OCI-LY3 (cell line): ENCODE results near the gene LRPAP1.

ENCODE experiments used
- H2AFZ ChIP-seq: fragments of 200-600, 300-600 bp; shearing (Covaris generic); 2 replicates; pipeline ENCODE4 v1.6.0; 2014; ENCODE audit warnings: antibody characterized with exemption, low read depth, low read length
- H3K27ac ChIP-seq: fragments of 200-600, 300-600 bp; sonication (generic); 2 replicates; pipeline ENCODE4 v1.5.1; 2014; ENCODE audit warnings: mild to moderate bottlenecking, low read length, moderate library complexity, mixed read lengths
- H3K27me3 ChIP-seq: fragments of 200-600, 300-600 bp; sonication (generic); 2 replicates; pipeline ENCODE4 v1.6.1; 2014; ENCODE audit warnings: low read depth, low read length, mixed read lengths
- H3K36me3 ChIP-seq: fragments of 200-600, 300-600 bp; sonication (generic); replicated peaks from 2 replicates; pipeline ENCODE3; 2014; ENCODE audit warnings: low read depth, low read length, mixed read lengths
- H3K4me1 ChIP-seq: fragments of 300-600, 200-600 bp; sonication (generic); 2 replicates; pipeline ENCODE4 v1.6.1; 2014; ENCODE audit warnings: low read length, mixed read lengths
- H3K4me2 ChIP-seq: fragments of 200-600, 300-600 bp; sonication (generic); 2 replicates; pipeline ENCODE4 v1.6.1; 2014; ENCODE audit warnings: low read length, mixed read lengths
- H3K4me3 ChIP-seq: fragments of 300-600, 200-600 bp; sonication (generic); 2 replicates; pipeline ENCODE4 v1.5.1; 2014; ENCODE audit warnings: antibody characterized with exemption, mild to moderate bottlenecking, low read length, moderate library complexity
- H3K79me2 ChIP-seq: fragments of 300-600, 200-600 bp; shearing (Covaris generic); 2 replicates; pipeline ENCODE4 v1.6.1; 2014; ENCODE audit warnings: mild to moderate bottlenecking, low read length, mixed read lengths
- H3K9ac ChIP-seq: fragments of 300-600, 200-600 bp; shearing (Covaris generic); 2 replicates; pipeline ENCODE4 v1.6.0; 2014; ENCODE audit warnings: mild to moderate bottlenecking, low read length, moderate library complexity
- H3K9me3 ChIP-seq: fragments of 200-600, 300-600 bp; shearing (Covaris generic); 2 replicates; pipeline ENCODE4 v1.6.1; 2014; ENCODE audit warnings: low read length, mixed read lengths; ENCODE audit not compliant: insufficient read depth
- H4K20me1 ChIP-seq: fragments of 200-600, 300-600 bp; sonication (generic); 2 replicates; pipeline ENCODE4 v1.6.1; 2016; ENCODE audit warnings: low read length, mixed read lengths; ENCODE audit not compliant: insufficient read depth
- EZH2phosphoT487 ChIP-seq: fragments of 200-600 bp; shearing (Covaris generic); IDR thresholded peaks from 2 replicates; pipeline ENCODE4 v1.6.1; 2018; ENCODE audit warnings: antibody characterized with exemption, mixed run types, low read depth
- TF ChIP-seq, protein P1 (sequence below): fragments of 200-600, 300-600 bp; sonication (generic); IDR thresholded peaks from 2 replicates; pipeline ENCODE4 v1.5.1; 2014; ENCODE audit warnings: antibody characterized with exemption, low read length, low read depth

LRPAP1 gene

GRCh38 chr4:3520796-3521600 is 11.2 kb downstream of the LRPAP1 start:
- no peak overlapping the region for H3K9ac ChIP-seq
- H3K4me3 ChIP-seq: no peak overlapping the region
- H3K4me2 ChIP-seq: no peak overlapping the region
- H3K9me3 ChIP-seq: no peaks in the 10 kb centered on the region
- no peaks in the 10 kb centered on the region for H3K27me3 ChIP-seq
- H2AFZ ChIP-seq: no peak overlapping the region
- H4K20me1 ChIP-seq: peaks cover 8% of the 10 kb centered on the region; the same call in 1 of the 2 replicates
- no peaks in the 10 kb centered on the region for H3K79me2 ChIP-seq
- no peaks in the 10 kb centered on the region for H3K4me1 ChIP-seq
- H3K36me3 ChIP-seq: peaks cover 43% of the 10 kb centered on the region
- H3K27ac ChIP-seq: no peak overlapping the region
- no peak for TF ChIP-seq EZH2phosphoT487
- TF ChIP-seq, protein P1, sequence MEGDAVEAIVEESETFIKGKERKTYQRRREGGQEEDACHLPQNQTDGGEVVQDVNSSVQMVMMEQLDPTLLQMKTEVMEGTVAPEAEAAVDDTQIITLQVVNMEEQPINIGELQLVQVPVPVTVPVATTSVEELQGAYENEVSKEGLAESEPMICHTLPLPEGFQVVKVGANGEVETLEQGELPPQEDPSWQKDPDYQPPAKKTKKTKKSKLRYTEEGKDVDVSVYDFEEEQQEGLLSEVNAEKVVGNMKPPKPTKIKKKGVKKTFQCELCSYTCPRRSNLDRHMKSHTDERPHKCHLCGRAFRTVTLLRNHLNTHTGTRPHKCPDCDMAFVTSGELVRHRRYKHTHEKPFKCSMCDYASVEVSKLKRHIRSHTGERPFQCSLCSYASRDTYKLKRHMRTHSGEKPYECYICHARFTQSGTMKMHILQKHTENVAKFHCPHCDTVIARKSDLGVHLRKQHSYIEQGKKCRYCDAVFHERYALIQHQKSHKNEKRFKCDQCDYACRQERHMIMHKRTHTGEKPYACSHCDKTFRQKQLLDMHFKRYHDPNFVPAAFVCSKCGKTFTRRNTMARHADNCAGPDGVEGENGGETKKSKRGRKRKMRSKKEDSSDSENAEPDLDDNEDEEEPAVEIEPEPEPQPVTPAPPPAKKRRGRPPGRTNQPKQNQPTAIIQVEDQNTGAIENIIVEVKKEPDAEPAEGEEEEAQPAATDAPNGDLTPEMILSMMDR: no peak

GRCh38 chr4:3520276-3520675 is 11.9 kb downstream of the LRPAP1 start:
- Histone ChIP-seq H3K4me3 (no peak overlapping the region), H3K9ac (no peak overlapping the region), H3K27ac (no peak overlapping the region), H3K4me1 (no peaks in the 10 kb centered on the region), H3K9me3 (no peaks in the 10 kb centered on the region), H3K36me3 (peaks cover 48% of the 10 kb centered on the region), H3K4me2 (no peak overlapping the region), H3K27me3 (no peaks in the 10 kb centered on the region), H4K20me1 (peaks cover 3% of the 10 kb centered on the region; the same call in 1 of the 2 replicates), H3K79me2 (no peaks in the 10 kb centered on the region), H2AFZ (no peak overlapping the region)
- TF ChIP-seq, protein P1: no peak
- no peak for TF ChIP-seq EZH2phosphoT487

DNA sequence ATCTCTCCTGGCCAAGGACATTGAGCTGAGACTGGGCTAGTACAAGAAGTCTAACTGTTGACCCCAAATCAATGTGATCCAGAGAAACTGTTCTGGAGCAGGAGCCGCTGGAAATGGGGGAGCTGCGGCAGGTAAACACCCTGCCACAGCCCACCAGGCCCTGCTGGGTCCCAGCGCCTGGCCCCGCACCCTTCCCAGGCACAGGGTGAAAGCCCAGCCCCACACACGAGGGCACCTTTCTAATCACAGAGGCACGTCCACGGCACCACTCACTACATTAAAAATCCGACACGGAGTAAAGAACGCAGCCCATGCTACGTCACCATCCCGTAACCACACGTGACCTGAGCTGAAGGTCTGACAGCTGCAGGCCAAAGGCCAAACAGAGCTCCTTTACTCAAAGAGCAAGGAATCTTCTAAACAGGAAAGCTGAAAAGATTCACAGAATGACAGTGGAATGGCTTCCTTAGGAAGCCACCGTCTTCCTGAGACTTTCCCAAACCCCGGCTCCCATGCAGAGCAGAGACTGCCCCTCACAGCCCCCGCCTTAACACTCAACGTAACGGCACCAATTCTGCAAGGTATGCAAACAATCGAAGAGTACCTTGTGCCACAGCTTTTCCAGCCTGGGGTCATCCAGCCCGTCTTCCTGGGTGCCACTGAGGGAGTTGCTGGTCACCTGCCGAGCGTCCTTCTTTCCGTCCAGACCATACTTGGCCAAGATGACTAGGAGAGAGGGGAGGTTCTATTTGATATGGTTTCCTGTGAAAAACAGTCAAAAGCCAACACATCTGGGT is 12.6 kb downstream of the LRPAP1 start:
- Histone ChIP-seq H2AFZ (no peak overlapping the region), H4K20me1 (peaks cover 3% of the 10 kb centered on the region; the same call in 1 of the 2 replicates), H3K9me3 (no peaks in the 10 kb centered on the region), H3K27ac (no peak overlapping the region), H3K79me2 (no peaks in the 10 kb centered on the region), H3K4me1 (no peaks in the 10 kb centered on the region), H3K4me2 (no peak overlapping the region), H3K36me3 (peaks cover 49% of the 10 kb centered on the region), H3K9ac (no peak overlapping the region), H3K27me3 (no peaks in the 10 kb centered on the region), H3K4me3 (no peak overlapping the region)
- no peak for TF ChIP-seq EZH2phosphoT487
- TF ChIP-seq, protein P1: no peak

- Histone ChIP-seq H4K20me1 (no peaks in the 10 kb centered on the region; the same call in 1 of the 2 replicates), H3K4me2 (no peak overlapping the region), H2AFZ (no peak overlapping the region), H3K36me3 (peaks cover 49% of the 10 kb centered on the region), H3K27ac (no peak overlapping the region), H3K27me3 (no peaks in the 10 kb centered on the region), H3K4me1 (no peaks in the 10 kb centered on the region), H3K4me3 (no peak overlapping the region), H3K9me3 (no peaks in the 10 kb centered on the region), H3K79me2 (no peaks in the 10 kb centered on the region), H3K9ac (no peak overlapping the region)
- no peak for TF ChIP-seq EZH2phosphoT487
- TF ChIP-seq, protein P1: no peak
Measured at GRCh38 chr4:3518941-3519340, 13.3 kb downstream of the LRPAP1 start.
